T-cell (primary cell): ENCODE measurements around the gene NHS. TPM values are rescaled to one million over a fixed set of nuclear protein-coding genes. Genes with fewer than 3 reads are reported as not detected.
A peak's percentile ranks its signal among the peaks of the same experiment; 100 is the strongest.

ENCODE experiments used
- ATAC-seq, 4 experiments: fragments of 200-7000 bp in 3 of 4; fragments of 150-1000 bp in 1 of 4; cut with Tn5 transposase; replicated peaks in 1 of 4; 1 replicate in 3 of 4; 2 replicates in 1 of 4; pipeline ENCODE4 v1.10.0; 2021; ENCODE audit warnings: moderate library complexity in 3 of 4, mild to moderate bottlenecking in 2 of 4, moderate number of reproducible peaks in 1 of 4
- CTCF ChIA-PET, 2 donors: fragments of 300-600 bp; sonication (Branson Sonifier 250); formaldehyde crosslinking; loops; one replicate each; lab custom pipeline; 2022; ENCODE audit warnings: antibody characterized with exemption in 2 of 2; lab: Charles Lee
- POLR2A ChIA-PET, 2 donors: fragments of 300-600 bp; sonication (Branson Sonifier 250); formaldehyde crosslinking; loops; one replicate each; lab custom pipeline; 2022; ENCODE audit warnings: antibody characterized with exemption in 2 of 2; lab: Charles Lee
- DNase-seq, 35 experiments: peaks; one replicate each; pipeline versions ENCODE4 v3.0.0 to v3.0.0-alpha.2; 2013 to 2023
- H3K27ac ChIP-seq: one replicate; pipeline ENCODE4 v1.5.1; 2013; ENCODE audit warnings: low read length
- H3K27me3 ChIP-seq, 2 experiments: replicated peaks in 1 of 2; 1 replicate in 1 of 2; 2 replicates in 1 of 2; pipeline versions ENCODE4 v1.6.1 to v1.7.0; 2013; ENCODE audit warnings: low read length in 1 of 2, mixed read lengths in 1 of 2; ENCODE audit not compliant: control insufficient read depth in 2 of 2, insufficient read depth in 2 of 2; ENCODE audit errors: extremely low read depth in 1 of 2
- H3K36me3 ChIP-seq, 2 donors: 1 replicate in 1 of 2; 2 replicates in 1 of 2; pipeline versions ENCODE4 v1.6.1 to v1.7.0; 2013; ENCODE audit warnings: low read length in 1 of 2; ENCODE audit not compliant: control insufficient read depth in 2 of 2, insufficient read depth in 1 of 2; ENCODE audit errors: extremely low read depth in 1 of 2
- H3K4me1 ChIP-seq, 2 experiments: 1 replicate in 1 of 2; 2 replicates in 1 of 2; pipeline versions ENCODE4 v1.6.1 to v1.7.0; 2013; ENCODE audit warnings: low read length in 2 of 2, mixed read lengths in 1 of 2; ENCODE audit not compliant: insufficient read depth in 2 of 2, control insufficient read depth in 1 of 2; ENCODE audit errors: extremely low read depth in 1 of 2
- H3K4me3 ChIP-seq, 2 donors: 1 replicate in 1 of 2; 2 replicates in 1 of 2; pipeline versions ENCODE4 v1.5.1 to v1.7.0; 2013; ENCODE audit warnings: mild to moderate bottlenecking in 2 of 2, low read length in 1 of 2, moderate library complexity in 1 of 2; ENCODE audit not compliant: control insufficient read depth in 1 of 2; ENCODE audit errors: extremely low read depth in 1 of 2
- H3K9me3 ChIP-seq: 2 replicates; pipeline ENCODE4 v1.7.0; 2013
- H3K27ac Mint-ChIP-seq, 2 donors: one replicate each; pipeline ENCODE4 v1.8.0; 2020 to 2021; ENCODE audit warnings: mild to moderate bottlenecking in 2 of 2, mixed read lengths in 2 of 2
- H3K27me3 Mint-ChIP-seq, 2 donors: one replicate each; pipeline ENCODE4 v1.8.0; 2021 to 2022; ENCODE audit warnings: mixed read lengths in 2 of 2
- H3K36me3 Mint-ChIP-seq: one replicate; pipeline ENCODE4 v1.8.0; 2021; ENCODE audit warnings: mixed read lengths
- H3K4me1 Mint-ChIP-seq, 3 donors: one replicate each; pipeline ENCODE4 v1.8.0; 2020 to 2022; ENCODE audit warnings: mixed read lengths in 3 of 3, mild to moderate bottlenecking in 1 of 3
- H3K4me3 Mint-ChIP-seq, 3 donors: one replicate each; pipeline ENCODE4 v1.8.0; 2020 to 2022; ENCODE audit warnings: mild to moderate bottlenecking in 3 of 3, mixed read lengths in 3 of 3, moderate library complexity in 3 of 3
- H3K9me3 Mint-ChIP-seq, 3 donors: one replicate each; pipeline ENCODE4 v1.8.0; 2020 to 2022; ENCODE audit warnings: mixed read lengths in 3 of 3
- WGBS: methylation state at CpG from one replicate; pipeline ENCODE4 v1.1.5; 2013; ENCODE audit warnings: missing lambda C conversion rate; ENCODE audit not compliant: insufficient coverage; 5-methylcytosine and 5-hydroxymethylcytosine counted together
- total RNA-seq, 35 experiments: library from RNA in 6 of 35; stranded (reverse) in 6 of 35; fragments of 120-200 nt in 1 of 35; gene quantifications; one replicate each; pipeline versions ENCODE4 v1.2.1 to v1.2.4 and lab custom pipeline; 2013 to 2026

NHS gene
- total RNA-seq, 5 donors from 2014 or later (not counting 1 experiment from before 2014, with no cell fraction given) = 0.03 to 0.20 (median 0.11) TPM; not detected in 1

DNA sequence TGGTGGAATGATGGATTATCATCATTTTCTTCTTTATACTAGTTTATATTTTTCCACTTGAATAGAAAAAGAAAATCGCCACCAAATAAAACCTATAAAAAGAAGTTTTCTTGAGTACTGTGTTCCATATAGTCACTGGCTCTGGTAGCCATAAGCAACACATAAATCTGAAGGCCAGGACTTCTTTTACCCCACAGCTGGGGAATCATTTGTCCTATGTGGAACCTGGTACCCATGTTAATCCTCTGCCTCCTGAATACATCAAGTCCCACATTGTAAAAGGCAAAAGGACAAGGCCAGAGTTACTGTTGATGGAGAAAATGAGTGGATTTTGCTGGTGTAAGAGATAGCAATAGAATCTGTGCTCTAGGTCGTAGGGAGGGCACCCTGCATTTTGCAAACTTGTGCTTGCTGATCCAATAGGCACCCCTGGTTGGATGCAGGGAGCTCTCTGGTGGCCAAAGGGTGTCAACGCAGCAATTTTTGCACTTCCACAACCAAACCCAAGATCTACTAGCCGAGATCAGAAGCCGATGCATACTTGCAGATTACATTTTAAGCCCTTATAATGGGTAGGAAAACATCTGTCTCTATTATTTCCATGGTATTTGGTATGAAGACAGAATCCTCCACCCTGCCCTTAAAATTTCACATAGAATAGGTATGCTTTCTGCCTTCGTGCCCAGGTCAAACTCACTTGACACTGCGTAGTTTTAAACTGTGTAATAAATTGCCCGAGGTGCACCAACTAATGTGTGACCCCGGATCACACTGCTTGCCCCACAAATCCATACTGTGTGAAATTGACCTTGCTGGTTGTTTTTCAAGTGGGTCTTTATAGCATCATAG is 216.1 kb downstream of the NHS start:
- DNase-seq = peak in 12 of 35 experiments; percentile 0 to 31 (median 4)
- no peak for ATAC-seq

DNA sequence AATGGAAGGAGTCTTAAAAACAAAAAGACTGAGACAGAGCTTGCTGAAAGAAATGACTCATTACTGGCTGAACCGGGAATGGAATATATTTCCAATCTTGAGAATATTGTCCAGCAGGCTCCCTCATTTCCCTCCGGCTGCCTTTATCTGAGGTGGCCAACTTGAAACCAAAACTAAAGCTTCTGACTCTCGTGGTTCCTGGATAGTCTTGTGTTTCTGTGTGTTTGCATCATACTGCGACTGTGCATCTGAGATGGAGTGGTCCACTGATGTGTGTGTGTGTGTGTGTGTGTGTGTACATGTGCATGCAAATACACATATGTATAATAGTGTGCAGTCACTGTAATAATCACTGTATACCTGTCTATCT is 216.7 kb downstream of the NHS start:
- Mint-ChIP-seq H3K27ac (no peak overlapping the region), H3K36me3 (no peaks in the 10 kb centered on the region), H3K27me3 (peaks cover 6 to 27% of the 10 kb centered on the region in 2 donors), H3K4me1 (peaks cover 0 to 7% (median 0%) of the 10 kb centered on the region in 3 donors), H3K9me3 (no peaks in the 10 kb centered on the region), H3K4me3 (no peak overlapping the region)
- Histone ChIP-seq H3K9me3 (no peaks in the 10 kb centered on the region), H3K4me3 (no peak overlapping the region), H3K4me1 (no peaks in the 10 kb centered on the region), H3K36me3 (no peaks in the 10 kb centered on the region), H3K27me3 (no peaks in the 10 kb centered on the region), H3K27ac (no peak overlapping the region)
- ATAC-seq (no peak), DNase-seq (no peak)
- POLR2A ChIA-PET = no interaction called here
- 54% methylated on average over 2 of the region's 4 CpGs for WGBS
- CTCF ChIA-PET = no interaction called here

More for the DNA sequence above, 216.1 kb downstream of the NHS start:
- no CpG with 5 or more reads among the region's 9 CpGs for WGBS
- H3K4me1 Mint-ChIP-seq = peaks cover 0 to 7% (median 0%) of the 10 kb centered on the region in 3 donors
- Histone ChIP-seq H3K4me1 (no peaks in the 10 kb centered on the region), H3K36me3 (no peaks in the 10 kb centered on the region), H3K27ac (no peak overlapping the region), H3K27me3 (no peaks in the 10 kb centered on the region), H3K4me3 (no peak overlapping the region), H3K9me3 (no peaks in the 10 kb centered on the region)
- POLR2A ChIA-PET = no interaction called here
- peaks cover 6 to 24% of the 10 kb centered on the region in 2 donors for H3K27me3 Mint-ChIP-seq
- no peak overlapping the region for H3K4me3 Mint-ChIP-seq
- no peak overlapping the region for H3K27ac Mint-ChIP-seq
- no peaks in the 10 kb centered on the region for H3K9me3 Mint-ChIP-seq
- H3K36me3 Mint-ChIP-seq = no peaks in the 10 kb centered on the region
- CTCF ChIA-PET = interaction anchor here in 1 of 2 donors (1.0 kb wide), 1 partner anchor 349 kb away, joined by 3 read pairs; no protein-coding TSS in a partner anchor

DNA sequence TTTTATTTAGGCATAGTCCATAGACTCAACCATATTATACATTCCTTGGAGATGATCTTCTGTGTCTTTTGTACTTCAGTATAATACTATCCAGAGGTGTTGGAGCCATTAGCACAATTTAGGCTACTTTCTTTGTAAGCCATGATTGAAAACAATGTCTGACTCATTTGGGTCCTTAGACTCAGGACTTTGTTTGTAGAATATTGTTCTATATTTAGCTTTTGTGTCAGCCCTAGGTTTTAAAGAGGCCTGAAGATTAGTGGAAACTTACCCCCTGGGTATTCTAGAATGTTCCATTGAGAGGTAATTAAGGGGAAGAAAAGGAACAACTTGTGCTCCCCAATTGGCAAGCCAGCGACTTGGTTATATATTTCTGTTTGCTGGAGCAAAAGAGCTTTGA is 217.1 kb downstream of the NHS start:
- Mint-ChIP-seq H3K36me3 (no peaks in the 10 kb centered on the region), H3K27ac (no peak overlapping the region), H3K9me3 (no peaks in the 10 kb centered on the region), H3K27me3 (peaks cover 6 to 27% of the 10 kb centered on the region in 2 donors), H3K4me3 (no peak overlapping the region), H3K4me1 (peaks cover 0 to 7% (median 0%) of the 10 kb centered on the region in 3 donors)
- ChIA-PET POLR2A (no interaction called here), CTCF (no interaction called here)
- Histone ChIP-seq H3K27ac (no peak overlapping the region), H3K36me3 (no peaks in the 10 kb centered on the region), H3K27me3 (no peaks in the 10 kb centered on the region), H3K4me1 (no peaks in the 10 kb centered on the region), H3K9me3 (no peaks in the 10 kb centered on the region), H3K4me3 (no peak overlapping the region)
- DNase-seq (no peak), ATAC-seq (no peak)
- WGBS = no CpG with 5 or more reads among the region's 1 CpG

DNA sequence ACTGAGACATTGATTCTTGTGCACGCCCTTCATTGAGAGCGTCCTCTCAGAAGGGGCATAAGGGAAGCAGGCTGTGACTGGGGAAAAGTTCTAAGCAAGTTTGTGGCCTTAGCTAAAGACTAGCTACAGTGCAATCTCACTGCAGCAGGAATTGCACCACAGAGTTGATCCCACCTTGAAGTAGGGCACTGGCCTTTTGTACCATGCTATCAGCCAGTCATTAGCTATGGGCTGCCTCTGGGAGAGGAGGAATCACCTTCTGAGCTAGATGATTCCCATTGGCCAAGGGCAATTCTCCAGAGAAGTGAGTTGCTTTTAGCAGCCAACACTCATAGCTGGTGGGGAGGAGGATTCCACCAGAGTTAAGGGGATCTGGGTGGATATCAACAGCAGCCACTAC is 219.7 kb downstream of the NHS start:
- Histone ChIP-seq H3K36me3 (no peaks in the 10 kb centered on the region), H3K4me1 (no peaks in the 10 kb centered on the region), H3K27me3 (no peaks in the 10 kb centered on the region), H3K27ac (no peak overlapping the region), H3K4me3 (no peak overlapping the region), H3K9me3 (no peaks in the 10 kb centered on the region)
- Mint-ChIP-seq H3K4me3 (no peak overlapping the region), H3K4me1 (peaks cover 0 to 7% (median 0%) of the 10 kb centered on the region in 3 donors), H3K27me3 (peaks cover 6 to 19% of the 10 kb centered on the region in 2 donors), H3K36me3 (no peaks in the 10 kb centered on the region), H3K27ac (no peak overlapping the region), H3K9me3 (no peaks in the 10 kb centered on the region)
- POLR2A ChIA-PET = no interaction called here
- WGBS = 100% methylated on average over 2 of the region's 2 CpGs
- CTCF ChIA-PET = no interaction called here
- DNase-seq (no peak), ATAC-seq (no peak)

DNA sequence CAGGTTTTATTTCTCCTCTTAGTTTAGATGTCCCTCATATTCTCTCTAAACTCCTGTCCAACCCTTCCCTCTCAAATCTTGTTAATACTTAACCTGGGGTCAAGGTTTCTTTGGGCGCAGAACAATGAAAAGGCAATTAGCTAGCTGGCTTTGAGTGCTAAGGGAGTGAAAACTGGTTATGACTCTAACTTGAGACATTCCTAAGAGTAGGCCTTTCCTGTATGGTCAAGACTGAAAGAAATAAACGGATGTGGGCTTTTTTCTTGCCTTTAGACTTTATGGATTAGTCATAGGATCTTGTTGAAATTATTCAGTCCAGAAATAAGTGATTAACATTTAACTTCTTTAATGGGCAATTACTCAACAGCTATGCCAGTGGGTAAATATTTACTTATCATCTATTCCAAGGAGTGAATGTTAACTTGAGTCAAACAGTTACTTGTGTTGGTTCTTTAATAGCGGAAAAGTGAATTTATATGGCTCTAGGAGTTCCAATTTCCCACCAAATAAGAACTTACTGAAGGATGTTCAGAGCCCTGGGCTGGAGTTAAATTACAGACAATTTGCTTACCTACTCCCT is 220.5 kb downstream of the NHS start:
- POLR2A ChIA-PET = no interaction called here
- Histone ChIP-seq H3K36me3 (no peaks in the 10 kb centered on the region), H3K27me3 (no peaks in the 10 kb centered on the region), H3K27ac (no peak overlapping the region), H3K4me3 (no peak overlapping the region), H3K4me1 (no peaks in the 10 kb centered on the region), H3K9me3 (no peaks in the 10 kb centered on the region)
- Mint-ChIP-seq H3K9me3 (no peaks in the 10 kb centered on the region), H3K27me3 (peaks cover 7 to 20% of the 10 kb centered on the region in 2 donors), H3K4me1 (peaks cover 0 to 7% (median 0%) of the 10 kb centered on the region in 3 donors), H3K27ac (no peak overlapping the region), H3K36me3 (no peaks in the 10 kb centered on the region), H3K4me3 (no peak overlapping the region)
- WGBS = no CpG with 5 or more reads among the region's 3 CpGs
- DNase-seq = no peak
- no peak for ATAC-seq
- CTCF ChIA-PET = no interaction called here

DNA sequence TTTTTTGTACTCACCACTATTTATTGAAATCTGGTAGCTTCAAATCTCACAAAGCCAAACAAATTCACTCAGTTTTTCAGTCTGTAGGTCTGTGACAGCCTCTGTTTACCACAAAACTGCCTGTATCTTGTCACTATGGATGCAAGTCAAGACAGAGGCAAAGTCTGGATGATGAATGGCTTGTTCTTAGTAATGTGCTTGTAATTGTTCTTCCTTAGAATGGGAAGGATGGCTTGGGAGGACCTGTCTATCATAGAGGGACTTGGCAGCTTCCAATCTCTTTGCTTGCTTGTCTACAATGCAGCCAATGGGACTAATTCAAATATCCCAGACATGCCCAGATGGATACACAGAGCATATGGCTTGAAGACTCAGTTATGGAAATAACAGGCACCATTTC is 221.1 kb downstream of the NHS start:
- Mint-ChIP-seq H3K27ac (no peak overlapping the region), H3K36me3 (no peaks in the 10 kb centered on the region), H3K4me1 (peaks cover 0 to 7% (median 0%) of the 10 kb centered on the region in 3 donors), H3K4me3 (no peak overlapping the region), H3K9me3 (no peaks in the 10 kb centered on the region), H3K27me3 (peaks cover 6 to 21% of the 10 kb centered on the region in 2 donors)
- no peak for ATAC-seq
- DNase-seq = no peak
- Histone ChIP-seq H3K9me3 (no peaks in the 10 kb centered on the region), H3K4me3 (no peak overlapping the region), H3K36me3 (no peaks in the 10 kb centered on the region), H3K4me1 (no peaks in the 10 kb centered on the region), H3K27ac (no peak overlapping the region), H3K27me3 (no peaks in the 10 kb centered on the region)
- POLR2A ChIA-PET = no interaction called here
- CTCF ChIA-PET = no interaction called here
